ENCODE data around the gene PAMR1.
"Not testable (repeated sequence)": the region's sequence is repeated elsewhere in the genome, so short reads cannot be mapped to it uniquely, and the experiment has no call there.

The PAMR1 gene

DNA sequence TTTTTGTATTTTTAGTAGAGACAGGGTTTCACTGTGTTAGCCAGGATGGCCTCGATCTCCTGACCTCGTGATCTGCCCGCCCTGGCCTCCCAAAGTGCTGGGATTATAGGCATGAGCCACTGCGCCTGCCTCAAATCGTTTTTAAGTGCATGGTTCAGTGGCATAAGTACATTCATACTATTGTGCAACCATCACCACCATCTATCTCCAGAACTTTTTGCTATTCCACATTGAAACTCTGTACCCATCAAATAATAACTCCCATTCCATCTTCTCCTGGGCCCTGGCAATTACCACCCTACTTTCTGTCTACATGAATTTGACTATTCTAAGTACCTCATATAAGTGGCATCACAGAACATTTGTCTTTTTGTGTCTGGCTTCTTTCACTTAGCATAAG, 3.3 kb downstream of the PAMR1 start:
- Histone ChIP-seq H3K4me3 (ENCODE audit: insufficient read depth in 1 of 2, low read depth in 1 of 2, low read length in 2 of 2) (peak overlapping the region in 1 of 2 experiments; percentile 94), H3K36me3 (ENCODE audit: control insufficient read depth in 1 of 2, insufficient read depth in 2 of 2, low read depth in 1 of 2, low read length in 2 of 2) (peaks cover 0 to 44% of the 10 kb centered on the region in 2 experiments), H3K27me3 (ENCODE audit: control insufficient read depth in 1 of 2, insufficient read depth in 1 of 2, low read length in 2 of 2) (peaks cover 0 to 82% of the 10 kb centered on the region in 2 experiments)
- not testable (repeated sequence) for DNase-seq; H3K79me1 ChIP-seq (replicated peaks; ENCODE audit: low read length, poor library complexity, severe bottlenecking); H3K9ac ChIP-seq (ENCODE audit: low read length); H3K27ac ChIP-seq (ENCODE audit: low read length, poor library complexity, severe bottlenecking); H3K9me3 ChIP-seq (ENCODE audit: control insufficient read depth, low read length); H2BK120ac ChIP-seq (ENCODE audit: low read depth, low read length); H2AFZ ChIP-seq (ENCODE audit: low read depth, low read length); H3K18ac ChIP-seq (ENCODE audit: low read depth in 1 of 2, low read length in 2 of 2); H2BK15ac ChIP-seq (ENCODE audit: low read depth, poor library complexity, severe bottlenecking); H4K8ac ChIP-seq (ENCODE audit: low read length); H3K4ac ChIP-seq (ENCODE audit: low read depth in 1 of 2, low read length in 2 of 2); H2BK5ac ChIP-seq (ENCODE audit: low read depth, low read length, poor library complexity, severe bottlenecking); H4K91ac ChIP-seq (ENCODE audit: low read length); H2AK5ac ChIP-seq (ENCODE audit: low read length, severe bottlenecking); H2BK12ac ChIP-seq (ENCODE audit: low read length in 2 of 2); H3K14ac ChIP-seq (ENCODE audit: low read length in 2 of 2); H3K23ac ChIP-seq (ENCODE audit: low read length in 2 of 2); H3K4me1 ChIP-seq (ENCODE audit: control insufficient read depth, insufficient read depth, low read depth, low read length); H3K4me2 ChIP-seq (ENCODE audit: low read length, poor library complexity, severe bottlenecking)
- WGBS = 92% methylated on average over 5 of the region's 5 CpGs

GRCh38 chr11:35520376-35520775, 5.0 kb downstream of the PAMR1 start:
- Histone ChIP-seq H3K27me3 (ENCODE audit: control insufficient read depth in 1 of 2, insufficient read depth in 1 of 2, low read length in 2 of 2) (peaks cover 0 to 80% of the 10 kb centered on the region in 2 experiments), H3K14ac (ENCODE audit: low read length in 2 of 2) (no peak overlapping the region), H3K79me1 (replicated peaks; ENCODE audit: low read length, poor library complexity, severe bottlenecking) (no peaks in the 10 kb centered on the region), H2BK120ac (ENCODE audit: low read depth, low read length) (no peak overlapping the region), H3K23ac (ENCODE audit: low read length in 2 of 2) (no peak overlapping the region), H3K9ac (ENCODE audit: low read length) (no peak overlapping the region), H4K8ac (ENCODE audit: low read length) (peak overlapping the region; percentile 33), H2BK15ac (ENCODE audit: low read depth, poor library complexity, severe bottlenecking) (no peak overlapping the region), H2BK5ac (ENCODE audit: low read depth, low read length, poor library complexity, severe bottlenecking) (no peak overlapping the region), H3K4me2 (ENCODE audit: low read length, poor library complexity, severe bottlenecking) (no peak overlapping the region), H4K91ac (ENCODE audit: low read length) (no peak overlapping the region), H3K27ac (ENCODE audit: low read length, poor library complexity, severe bottlenecking) (no peak overlapping the region), H3K36me3 (ENCODE audit: control insufficient read depth in 1 of 2, insufficient read depth in 2 of 2, low read depth in 1 of 2, low read length in 2 of 2) (peaks cover 0 to 61% of the 10 kb centered on the region in 2 experiments), H3K4ac (ENCODE audit: low read depth in 1 of 2, low read length in 2 of 2) (no peak overlapping the region), H3K18ac (ENCODE audit: low read depth in 1 of 2, low read length in 2 of 2) (peak overlapping the region in 1 of 2 experiments; percentile 9), H2BK12ac (ENCODE audit: low read length in 2 of 2) (peak overlapping the region; percentile 23 to 84), H3K9me3 (ENCODE audit: control insufficient read depth, low read length) (no peaks in the 10 kb centered on the region), H3K4me3 (ENCODE audit: insufficient read depth in 1 of 2, low read depth in 1 of 2, low read length in 2 of 2) (peak overlapping the region in 1 of 2 experiments; percentile 11), H3K4me1 (ENCODE audit: control insufficient read depth, insufficient read depth, low read depth, low read length) (peaks cover 3% of the 10 kb centered on the region), H2AFZ (ENCODE audit: low read depth, low read length) (no peak overlapping the region), H2AK5ac (ENCODE audit: low read length, severe bottlenecking) (no peak overlapping the region)
- 42% methylated on average over 1 of the region's 1 CpG for WGBS
- DNase-seq = no peak

DNA sequence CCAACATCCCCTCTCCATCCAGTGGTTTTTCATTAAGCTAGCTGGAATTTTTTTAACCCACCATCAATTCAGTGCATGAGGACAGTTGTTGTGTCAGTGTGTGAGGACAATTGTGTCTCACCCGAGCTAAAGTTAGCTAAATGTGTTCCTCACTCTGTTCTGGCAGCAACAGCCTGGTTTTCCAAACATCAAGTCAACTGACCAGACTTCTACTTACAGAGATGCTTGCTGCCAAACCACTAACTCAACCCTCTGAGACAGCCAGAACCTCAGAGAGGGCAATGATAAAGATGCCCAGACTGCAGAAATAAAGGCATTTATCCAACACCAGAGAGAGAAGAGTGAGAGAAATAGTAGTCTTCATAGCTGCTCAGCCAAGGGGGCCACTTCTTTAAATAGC, 6.7 kb downstream of the PAMR1 start:
- no peak overlapping the region for H3K27ac ChIP-seq (ENCODE audit: low read length, poor library complexity, severe bottlenecking)
- H3K27me3 ChIP-seq (ENCODE audit: control insufficient read depth in 1 of 2, insufficient read depth in 1 of 2, low read length in 2 of 2) = peaks cover 0 to 69% of the 10 kb centered on the region in 2 experiments
- no peak overlapping the region for H2BK120ac ChIP-seq (ENCODE audit: low read depth, low read length)
- H4K91ac ChIP-seq (ENCODE audit: low read length) = no peak overlapping the region
- 100% methylated on average over 1 of the region's 1 CpG for WGBS
- H2BK15ac ChIP-seq (ENCODE audit: low read depth, poor library complexity, severe bottlenecking) = no peak overlapping the region
- peaks cover 0 to 71% of the 10 kb centered on the region in 2 experiments for H3K36me3 ChIP-seq (ENCODE audit: control insufficient read depth in 1 of 2, insufficient read depth in 2 of 2, low read depth in 1 of 2, low read length in 2 of 2)
- no peak overlapping the region for H2AK5ac ChIP-seq (ENCODE audit: low read length, severe bottlenecking)
- H3K4ac ChIP-seq (ENCODE audit: low read depth in 1 of 2, low read length in 2 of 2) = no peak overlapping the region
- no peak overlapping the region for H3K4me2 ChIP-seq (ENCODE audit: low read length, poor library complexity, severe bottlenecking)
- no peaks in the 10 kb centered on the region for H3K4me1 ChIP-seq (ENCODE audit: control insufficient read depth, insufficient read depth, low read depth, low read length)
- no peak overlapping the region for H4K8ac ChIP-seq (ENCODE audit: low read length)
- H3K9me3 ChIP-seq (ENCODE audit: control insufficient read depth, low read length) = no peaks in the 10 kb centered on the region
- H2AFZ ChIP-seq (ENCODE audit: low read depth, low read length) = no peak overlapping the region
- H3K79me1 ChIP-seq (replicated peaks; ENCODE audit: low read length, poor library complexity, severe bottlenecking) = no peaks in the 10 kb centered on the region
- H2BK12ac ChIP-seq (ENCODE audit: low read length in 2 of 2) = no peak overlapping the region
- no peak overlapping the region for H2BK5ac ChIP-seq (ENCODE audit: low read depth, low read length, poor library complexity, severe bottlenecking)
- no peak overlapping the region for H3K9ac ChIP-seq (ENCODE audit: low read length)
- no peak for DNase-seq
- no peak overlapping the region for H3K14ac ChIP-seq (ENCODE audit: low read length in 2 of 2)
- H3K4me3 ChIP-seq (ENCODE audit: insufficient read depth in 1 of 2, low read depth in 1 of 2, low read length in 2 of 2) = no peak overlapping the region
- no peak overlapping the region for H3K18ac ChIP-seq (ENCODE audit: low read depth in 1 of 2, low read length in 2 of 2)
- H3K23ac ChIP-seq (ENCODE audit: low read length in 2 of 2) = no peak overlapping the region

GRCh38 chr11:35517481-35517880, 7.9 kb downstream of the PAMR1 start:
- Histone ChIP-seq H2AFZ (ENCODE audit: low read depth, low read length) (no peak overlapping the region), H2BK5ac (ENCODE audit: low read depth, low read length, poor library complexity, severe bottlenecking) (no peak overlapping the region), H2AK5ac (ENCODE audit: low read length, severe bottlenecking) (no peak overlapping the region), H3K4ac (ENCODE audit: low read depth in 1 of 2, low read length in 2 of 2) (no peak overlapping the region), H3K27me3 (ENCODE audit: control insufficient read depth in 1 of 2, insufficient read depth in 1 of 2, low read length in 2 of 2) (peaks cover 0 to 65% of the 10 kb centered on the region in 2 experiments), H3K14ac (ENCODE audit: low read length in 2 of 2) (no peak overlapping the region), H3K4me1 (ENCODE audit: control insufficient read depth, insufficient read depth, low read depth, low read length) (no peaks in the 10 kb centered on the region), H3K27ac (ENCODE audit: low read length, poor library complexity, severe bottlenecking) (no peak overlapping the region), H3K4me3 (ENCODE audit: insufficient read depth in 1 of 2, low read depth in 1 of 2, low read length in 2 of 2) (no peak overlapping the region), H2BK15ac (ENCODE audit: low read depth, poor library complexity, severe bottlenecking) (no peak overlapping the region), H3K9ac (ENCODE audit: low read length) (no peak overlapping the region), H2BK12ac (ENCODE audit: low read length in 2 of 2) (no peak overlapping the region), H3K23ac (ENCODE audit: low read length in 2 of 2) (no peak overlapping the region), H3K36me3 (ENCODE audit: control insufficient read depth in 1 of 2, insufficient read depth in 2 of 2, low read depth in 1 of 2, low read length in 2 of 2) (peaks cover 0 to 83% of the 10 kb centered on the region in 2 experiments), H2BK120ac (ENCODE audit: low read depth, low read length) (no peak overlapping the region), H3K79me1 (replicated peaks; ENCODE audit: low read length, poor library complexity, severe bottlenecking) (no peaks in the 10 kb centered on the region), H3K4me2 (ENCODE audit: low read length, poor library complexity, severe bottlenecking) (no peak overlapping the region), H4K91ac (ENCODE audit: low read length) (no peak overlapping the region), H3K18ac (ENCODE audit: low read depth in 1 of 2, low read length in 2 of 2) (no peak overlapping the region), H4K8ac (ENCODE audit: low read length) (no peak overlapping the region), H3K9me3 (ENCODE audit: control insufficient read depth, low read length) (no peaks in the 10 kb centered on the region)
- WGBS = 72% methylated on average over 1 of the region's 1 CpG
- DNase-seq = no peak

Measured in mesenchymal stem cell (in vitro differentiated cells and primary cell).